CD4-positive, alpha-beta memory T cell (primary cell): Measurements from ENCODE around the gene PRDX5. TPM values are rescaled to one million over a fixed set of nuclear protein-coding genes. Genes with fewer than 3 reads are reported as not detected.

Experiments used
- CTCF ChIA-PET: fragments of 350-600 bp; sonication (Branson Sonifier 250); formaldehyde crosslinking; loops from one replicate; lab custom pipeline; 2021; ENCODE audit warnings: inconsistent platforms; ENCODE audit not compliant: partially characterized antibody; lab: Charles Lee
- POLR2A ChIA-PET: fragments of 350-600 bp; sonication (Branson Sonifier 250); formaldehyde crosslinking; loops from one replicate; lab custom pipeline; 2021; ENCODE audit not compliant: partially characterized antibody; lab: Charles Lee
- DNase-seq, 5 donors: peaks; one replicate each; pipeline versions ENCODE4 v3.0.0 to v3.0.0-alpha.2; 2020 to 2022; ENCODE audit warnings: mixed read lengths in 1 of 5
- H3K27ac ChIP-seq: one replicate; pipeline ENCODE4 v1.7.0; 2013; ENCODE audit warnings: low read depth, low read length
- H3K27me3 ChIP-seq: 2 replicates; pipeline ENCODE4 v1.7.0; 2013; ENCODE audit warnings: mild to moderate bottlenecking, low read length, moderate library complexity; ENCODE audit not compliant: insufficient read depth
- H3K36me3 ChIP-seq: 2 replicates; pipeline ENCODE4 v1.7.0; 2013; ENCODE audit warnings: mild to moderate bottlenecking, low read length, moderate library complexity; ENCODE audit not compliant: insufficient read depth
- H3K4me1 ChIP-seq: 2 replicates; pipeline ENCODE4 v1.7.0; 2013; ENCODE audit warnings: mild to moderate bottlenecking, low read length, moderate library complexity; ENCODE audit not compliant: insufficient read depth
- H3K4me3 ChIP-seq, 2 donors: one replicate each; pipeline ENCODE4 v1.7.0; 2013; ENCODE audit warnings: low read length in 2 of 2, mild to moderate bottlenecking in 1 of 2
- H3K9me3 ChIP-seq, 2 donors: one replicate each; pipeline ENCODE4 v1.7.0; 2013; ENCODE audit warnings: low read length in 2 of 2, control low read depth in 1 of 2; ENCODE audit not compliant: control insufficient read depth in 1 of 2
- H3K27ac Mint-ChIP-seq, 7 donors: one replicate each; pipeline ENCODE4 v1.8.0; 2020 to 2021; ENCODE audit warnings: mixed read lengths in 7 of 7, mild to moderate bottlenecking in 6 of 7, inconsistent platforms in 3 of 7, moderate library complexity in 3 of 7
- H3K27me3 Mint-ChIP-seq, 2 donors: one replicate each; pipeline ENCODE4 v1.8.0; 2020 to 2021; ENCODE audit warnings: mixed read lengths in 2 of 2
- H3K36me3 Mint-ChIP-seq, 2 donors: one replicate each; pipeline ENCODE4 v1.8.0; 2020 to 2021; ENCODE audit warnings: mixed read lengths in 2 of 2, inconsistent platforms in 1 of 2, mild to moderate bottlenecking in 1 of 2
- H3K4me1 Mint-ChIP-seq, 4 donors: one replicate each; pipeline ENCODE4 v1.8.0; 2020 to 2021; ENCODE audit warnings: mixed read lengths in 4 of 4, mild to moderate bottlenecking in 1 of 4
- H3K4me3 Mint-ChIP-seq, 8 donors: one replicate each; pipeline ENCODE4 v1.8.0; 2020 to 2021; ENCODE audit warnings: mixed read lengths in 8 of 8, mild to moderate bottlenecking in 7 of 8, moderate library complexity in 6 of 8, inconsistent platforms in 3 of 8
- H3K9me3 Mint-ChIP-seq, 8 donors: one replicate each; pipeline ENCODE4 v1.8.0; 2020 to 2021; ENCODE audit warnings: mixed read lengths in 8 of 8, mild to moderate bottlenecking in 5 of 8, inconsistent platforms in 3 of 8, moderate library complexity in 1 of 8
- intact Hi-C: fragments of 100-400 bp; cut with micrococcal nuclease; formaldehyde crosslinking; loops from one replicate; pipeline ENCODE4 v1.15.1; 2023
- polyA plus RNA-seq, 2 donors: library from polyadenylated mRNA; unstranded; fragments of 300-500 nt; fragmentation: Illumina TruSeq; gene quantifications; one replicate each; pipeline ENCODE4 v1.2.3, GENCODE V29; 2021
- total RNA-seq, 2 experiments: library from RNA; stranded (reverse); gene quantifications; one replicate each; pipeline ENCODE4 v1.2.3, GENCODE V29; 2021

The PRDX5 gene
- total and polyA plus RNA-seq, 4 experiments from 2014 or later, result 57.6 to 251 (median 111) TPM

DNA sequence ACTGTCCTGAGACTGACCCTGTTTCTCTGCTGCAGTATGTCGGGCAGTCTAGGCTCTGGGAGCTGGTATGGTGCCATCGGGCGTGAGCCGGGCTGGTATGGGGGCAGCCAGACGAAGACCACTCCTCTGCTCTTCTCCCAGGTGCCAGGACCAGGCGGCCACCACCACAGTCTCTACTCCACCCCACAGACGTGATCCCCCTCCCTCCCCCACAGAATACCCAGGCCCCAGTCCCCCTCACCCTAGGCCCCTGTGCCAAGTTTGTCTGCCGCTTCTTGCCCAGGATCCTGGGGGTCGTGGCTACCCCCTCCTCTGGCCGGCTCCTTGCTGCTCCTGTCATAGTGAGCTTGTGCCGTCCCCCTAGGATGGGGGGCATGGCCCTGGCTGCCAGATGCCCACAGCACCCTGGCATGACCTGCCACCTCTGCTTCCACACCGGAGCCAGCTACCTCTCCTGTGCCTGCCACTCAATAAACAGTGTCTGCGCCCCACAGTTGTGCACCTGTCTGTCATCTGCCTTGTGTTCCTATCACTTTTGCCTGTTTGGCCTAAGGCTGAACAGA lies 28.8 kb upstream of the PRDX5 start:
- peaks cover 6 to 36% (median 15%) of the 10 kb centered on the region in 4 donors for H3K4me1 Mint-ChIP-seq
- intact Hi-C loops, result no loop called here
- Histone ChIP-seq H3K27ac (no peak overlapping the region), H3K27me3 (peaks cover 20% of the 10 kb centered on the region), H3K4me1 (peaks cover 22% of the 10 kb centered on the region), H3K4me3 (no peak overlapping the region), H3K36me3 (no peaks in the 10 kb centered on the region), H3K9me3 (no peaks in the 10 kb centered on the region)
- H3K36me3 Mint-ChIP-seq, result peaks cover 0 to 4% of the 10 kb centered on the region in 2 donors
- H3K4me3 Mint-ChIP-seq, result peak overlapping the region in 2 of 8 donors; percentile 42 to 49
- H3K27me3 Mint-ChIP-seq, result peaks cover 16% of the 10 kb centered on the region in 2 donors
- CTCF ChIA-PET, result interaction anchor here (1.6 to 2.6 kb wide), 3 partner anchors 12 to 84 kb away, joined by 3 to 12 read pairs (median 10); partner anchors contain the start of gene CATSPERZ
- no peak for DNase-seq
- POLR2A ChIA-PET, result interaction anchor here (0.9 to 8.6 kb wide), 3 partner anchors 14 to 42 kb away, joined by 3 to 81 read pairs (median 3); partner anchors contain the start of genes CATSPERZ, ESRRA and PPP1R14B
- no peaks in the 10 kb centered on the region for H3K9me3 Mint-ChIP-seq
- H3K27ac Mint-ChIP-seq, result peak overlapping the region in 2 of 7 donors; percentile 21 to 36

DNA sequence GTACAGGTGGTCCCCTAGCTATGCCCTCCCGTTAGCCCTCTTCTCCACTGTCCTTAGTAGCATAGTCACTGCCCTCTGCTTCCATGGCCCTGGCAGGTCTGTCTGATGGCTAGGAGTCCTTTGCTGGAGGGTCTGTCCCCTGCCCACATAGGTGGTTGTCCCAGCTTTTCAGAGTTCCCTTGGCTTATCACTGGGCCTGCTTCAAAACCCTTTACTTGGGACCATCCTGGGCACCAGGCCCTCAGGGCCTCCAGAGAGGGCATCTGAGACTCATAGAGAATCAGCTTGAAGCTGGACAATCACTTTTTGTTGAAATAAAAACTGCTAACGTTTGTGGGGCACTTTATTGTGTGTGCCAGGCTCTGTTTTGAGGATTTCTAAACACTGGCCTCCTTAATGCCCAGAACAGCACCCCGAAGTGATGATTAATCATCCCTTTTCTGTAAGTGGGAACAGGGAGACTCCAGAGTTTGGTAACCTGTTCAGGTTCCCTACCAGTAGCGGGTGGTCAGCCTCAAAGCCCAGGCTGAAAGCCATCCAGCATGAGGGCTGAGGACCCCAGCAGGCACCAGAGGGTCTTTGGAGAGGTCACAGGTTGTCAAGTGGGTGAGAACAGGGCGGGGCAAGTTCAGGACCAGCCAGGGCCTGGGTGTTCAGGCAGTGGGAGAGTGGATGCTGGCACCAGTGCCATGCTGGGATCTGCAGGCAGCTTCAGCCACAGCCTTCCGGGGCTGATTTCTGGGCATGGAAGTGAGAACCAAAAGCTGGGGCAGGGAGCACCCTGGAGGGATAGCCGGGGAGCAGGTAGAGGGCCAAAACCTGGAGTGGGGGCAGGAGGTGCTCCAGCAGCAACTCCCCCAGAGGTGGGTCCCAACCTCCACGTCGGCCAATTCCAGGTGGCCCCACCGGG lies 27.3 kb upstream of the PRDX5 start:
- CTCF ChIA-PET, result interaction anchor here (0.7 to 2.6 kb wide), 3 partner anchors 10 to 86 kb away, joined by 3 to 12 read pairs (median 10); partner anchors contain the start of gene CATSPERZ

DNA sequence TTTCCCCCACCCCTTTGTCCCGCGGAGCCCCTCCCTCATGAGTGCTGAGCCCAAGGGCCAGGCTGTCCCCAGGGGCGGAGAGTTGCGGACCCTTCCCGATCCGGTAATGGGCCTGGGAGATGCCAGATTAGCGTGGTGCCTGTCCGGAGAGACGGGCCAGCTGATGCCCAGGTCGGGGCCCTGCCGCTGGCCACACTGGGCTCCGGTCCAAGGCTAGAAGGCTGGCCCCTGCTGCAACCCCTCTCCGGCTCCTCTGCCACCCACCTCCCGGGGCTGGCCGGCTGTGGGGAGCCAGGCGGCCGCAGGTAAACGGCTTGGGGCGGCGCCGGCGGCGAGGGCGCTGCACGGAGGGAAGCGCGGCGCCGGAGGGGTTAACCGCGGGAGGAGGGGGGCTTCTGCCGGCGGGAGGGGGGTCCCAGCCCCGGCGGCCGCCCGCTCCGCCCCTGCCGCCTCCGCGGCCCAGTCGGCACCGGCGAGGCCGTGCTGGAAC lies 26.6 kb upstream of the PRDX5 start, which contains the start of gene KCNK4:
TSS of gene KCNK4 (plus strand) at position 41 of the 490 bp plus-strand sequence. CDS start 1,717 bp downstream, outside the sequence.
- Mint-ChIP-seq H3K27me3 (peaks cover 29 to 32% of the 10 kb centered on the region in 2 donors), H3K36me3 (no peaks in the 10 kb centered on the region), H3K4me3 (peak within 1 kb of the TSS; percentile 43 to 80 (median 72)), H3K4me1 (peaks cover 6 to 20% (median 12%) of the 10 kb centered on the region in 4 donors), H3K9me3 (no peaks in the 10 kb centered on the region), H3K27ac (peak within 1 kb of the TSS in 2 of 7 donors; percentile 15 to 35)
- no peaks in the 10 kb centered on the region for H3K36me3 ChIP-seq
- H3K27ac ChIP-seq, result no peak within 1 kb of the TSS
- CTCF ChIA-PET, result interaction anchor here (1.6 kb wide), 1 partner anchor 10 kb away, joined by 7 read pairs; no protein-coding TSS in a partner anchor
- peaks cover 14% of the 10 kb centered on the region for H3K4me1 ChIP-seq
- H3K9me3 ChIP-seq, result no peaks in the 10 kb centered on the region
- H3K4me3 ChIP-seq, result peak within 1 kb of the TSS in 1 of 2 donors; percentile 27
- DNase-seq, result peak in 1 of 5 donors; percentile 24
- peaks cover 35% of the 10 kb centered on the region for H3K27me3 ChIP-seq
- intact Hi-C loops, result no loop called here
- POLR2A ChIA-PET, result no interaction called here

More for the DNA sequence above, 27.3 kb upstream of the PRDX5 start:
- peak in 1 of 5 donors; percentile 32 for DNase-seq
- peaks cover 6 to 22% (median 13%) of the 10 kb centered on the region in 4 donors for H3K4me1 Mint-ChIP-seq
- peak overlapping the region; percentile 43 to 80 (median 72) for H3K4me3 Mint-ChIP-seq
- Histone ChIP-seq H3K27ac (no peak overlapping the region), H3K36me3 (no peaks in the 10 kb centered on the region), H3K27me3 (peaks cover 32% of the 10 kb centered on the region), H3K4me3 (no peak overlapping the region), H3K4me1 (peaks cover 19% of the 10 kb centered on the region), H3K9me3 (no peaks in the 10 kb centered on the region)
- no peaks in the 10 kb centered on the region for H3K9me3 Mint-ChIP-seq
- peaks cover 22 to 28% of the 10 kb centered on the region in 2 donors for H3K27me3 Mint-ChIP-seq
- H3K27ac Mint-ChIP-seq, result peak overlapping the region in 2 of 7 donors; percentile 15 to 35
- H3K36me3 Mint-ChIP-seq, result no peaks in the 10 kb centered on the region
- intact Hi-C loops, result no loop called here
- POLR2A ChIA-PET, result interaction anchor here (1.4 to 8.6 kb wide), 2 partner anchors 13 to 84 kb away, joined by 3 to 81 read pairs; partner anchors contain the start of genes CATSPERZ, ESRRA and FERMT3

DNA sequence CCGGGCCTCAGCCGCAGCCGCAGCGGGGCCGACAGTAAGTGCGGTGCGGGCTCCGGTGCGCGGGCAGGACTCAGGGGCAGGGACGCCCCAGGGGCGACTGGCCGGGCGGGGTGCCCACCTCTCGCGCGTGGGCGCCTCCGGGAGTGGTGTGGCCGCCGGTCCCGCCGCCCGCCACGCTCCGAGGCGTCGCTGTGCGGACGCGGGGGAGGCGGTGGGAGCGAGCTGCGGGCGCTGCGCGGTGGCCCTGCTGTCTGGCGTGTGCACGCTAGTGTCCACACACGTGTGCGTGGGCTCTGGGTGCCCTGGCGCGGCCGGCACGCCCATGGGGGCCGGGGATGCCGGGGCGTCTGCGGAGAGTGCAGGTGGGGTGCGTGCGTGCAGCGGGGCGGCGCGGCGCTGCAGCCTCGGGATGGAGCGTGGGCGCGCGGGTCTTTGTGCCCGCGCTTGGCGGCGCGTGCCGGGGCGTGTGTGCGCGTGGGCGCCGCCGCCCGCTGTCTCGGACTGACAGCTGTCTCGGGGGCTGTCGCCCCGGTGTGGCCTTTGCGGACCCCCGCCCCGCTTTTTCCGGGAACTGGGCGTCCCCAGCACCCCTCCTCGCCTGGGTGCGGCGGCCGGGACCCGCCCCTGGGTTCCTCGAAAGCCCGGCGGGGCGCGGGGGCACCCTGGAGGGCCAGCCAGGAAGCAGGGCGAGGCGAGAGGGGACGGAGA lies 26.0 kb upstream of the PRDX5 start:
- H3K9me3 Mint-ChIP-seq, result no peaks in the 10 kb centered on the region
- H3K4me3 Mint-ChIP-seq, result peak overlapping the region in 1 of 8 donors; percentile 77
- intact Hi-C loops, result no loop called here

DNA sequence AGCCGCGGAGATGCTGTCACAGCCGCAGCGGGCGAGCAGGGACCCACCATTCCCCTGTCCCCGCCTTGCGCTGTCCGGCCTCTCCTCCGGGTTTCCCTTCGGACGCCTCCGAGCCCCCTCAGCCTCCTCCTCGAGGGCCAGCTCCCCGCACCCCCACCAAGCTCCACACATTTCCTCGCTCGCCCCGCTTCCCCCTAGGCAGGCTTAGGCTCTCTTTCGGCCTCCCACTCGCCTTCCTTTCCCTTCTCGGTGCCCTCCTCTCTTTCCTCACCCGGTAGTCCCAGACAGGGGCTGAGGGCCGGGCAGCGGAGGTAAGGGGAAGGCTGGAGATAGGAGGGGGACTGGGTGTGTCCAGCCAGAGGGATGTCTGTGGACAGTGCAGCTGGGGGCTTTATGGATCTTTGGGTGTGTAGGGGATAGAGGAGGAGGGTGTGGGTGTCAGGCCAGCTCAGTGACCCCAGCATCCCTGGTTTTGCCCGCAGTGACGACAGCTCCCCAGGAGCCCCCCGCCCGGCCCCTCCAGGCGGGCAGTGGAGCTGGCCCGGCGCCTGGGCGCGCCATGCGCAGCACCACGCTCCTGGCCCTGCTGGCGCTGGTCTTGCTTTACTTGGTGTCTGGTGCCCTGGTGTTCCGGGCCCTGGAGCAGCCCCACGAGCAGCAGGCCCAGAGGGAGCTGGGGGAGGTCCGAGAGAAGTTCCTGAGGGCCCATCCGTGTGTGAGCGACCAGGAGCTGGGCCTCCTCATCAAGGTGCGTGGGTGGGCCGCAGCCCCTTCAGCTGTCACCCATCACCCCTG lies 25.3 kb upstream of the PRDX5 start:
- Histone ChIP-seq H3K4me1 (peaks cover 12% of the 10 kb centered on the region), H3K4me3 (peak overlapping the region in 1 of 2 donors; percentile 27), H3K9me3 (no peaks in the 10 kb centered on the region), H3K36me3 (no peaks in the 10 kb centered on the region), H3K27ac (no peak overlapping the region), H3K27me3 (peaks cover 42% of the 10 kb centered on the region)
- no peak for DNase-seq
- intact Hi-C loops, result no loop called here
- peaks cover 3 to 16% (median 7%) of the 10 kb centered on the region in 4 donors for H3K4me1 Mint-ChIP-seq
- CTCF ChIA-PET, result interaction anchor here (1.1 to 1.6 kb wide), 3 partner anchors 8 to 86 kb away, joined by 3 to 7 read pairs (median 6); partner anchors contain the start of gene FERMT3
- no peaks in the 10 kb centered on the region for H3K9me3 Mint-ChIP-seq
- peak overlapping the region in 7 of 8 donors; percentile 22 to 77 (median 41) for H3K4me3 Mint-ChIP-seq
- no peaks in the 10 kb centered on the region for H3K36me3 Mint-ChIP-seq
- POLR2A ChIA-PET, result interaction anchor here (0.8 to 1.9 kb wide), 4 partner anchors 21 to 85 kb away, joined by 3 to 5 read pairs (median 4); no protein-coding TSS in a partner anchor
- H3K27ac Mint-ChIP-seq, result peak overlapping the region in 1 of 7 donors; percentile 31
- H3K27me3 Mint-ChIP-seq, result peaks cover 39 to 44% of the 10 kb centered on the region in 2 donors

More for the DNA sequence above, 26.0 kb upstream of the PRDX5 start:
- Histone ChIP-seq H3K4me1 (peaks cover 12% of the 10 kb centered on the region), H3K9me3 (no peaks in the 10 kb centered on the region), H3K27me3 (peaks cover 40% of the 10 kb centered on the region), H3K4me3 (peak overlapping the region in 1 of 2 donors; percentile 27), H3K27ac (no peak overlapping the region), H3K36me3 (no peaks in the 10 kb centered on the region)
- Mint-ChIP-seq H3K27ac (no peak overlapping the region), H3K4me1 (peaks cover 4 to 14% (median 7%) of the 10 kb centered on the region in 4 donors), H3K36me3 (no peaks in the 10 kb centered on the region), H3K27me3 (peaks cover 35 to 37% of the 10 kb centered on the region in 2 donors)
- POLR2A ChIA-PET, result interaction anchor here (0.8 to 1.9 kb wide), 3 partner anchors 20 to 85 kb away, joined by 3 to 5 read pairs (median 5); no protein-coding TSS in a partner anchor
- DNase-seq, result peak in 1 of 5 donors; percentile 34
- CTCF ChIA-PET, result interaction anchor here (1.6 kb wide), 2 partner anchors 9 to 12 kb away, joined by 6 to 7 read pairs; no protein-coding TSS in a partner anchor
